Stomach smooth muscle (tissue), 2 donors: ENCODE results near the gene TAS2R41.
"Not testable (repeated sequence)": the region's sequence is repeated elsewhere in the genome, so short reads cannot be mapped to it uniquely, and the experiment has no call there.

Experiments
- H3K27ac ChIP-seq: one replicate; pipeline ENCODE4 v1.7.0; 2013; ENCODE audit warnings: mild to moderate bottlenecking, low read length, inconsistent platforms
- H3K27me3 ChIP-seq, 2 donors: one replicate each; pipeline ENCODE4 v1.7.0; 2013; ENCODE audit warnings: low read length in 2 of 2; ENCODE audit not compliant: insufficient read depth in 2 of 2, control insufficient read depth in 1 of 2
- H3K36me3 ChIP-seq, 2 donors: one replicate each; pipeline ENCODE4 v1.7.0; 2013; ENCODE audit warnings: low read length in 2 of 2; ENCODE audit not compliant: control insufficient read depth in 2 of 2, insufficient read depth in 2 of 2
- H3K4me1 ChIP-seq: one replicate; pipeline ENCODE4 v1.7.0; 2013; ENCODE audit warnings: low read length; ENCODE audit not compliant: control insufficient read depth, insufficient read depth
- H3K4me3 ChIP-seq, 2 donors: one replicate each; pipeline ENCODE4 v1.7.0; 2013; ENCODE audit warnings: low read length in 2 of 2
- H3K9ac ChIP-seq, 2 donors: one replicate each; pipeline ENCODE4 v1.7.0; 2013; ENCODE audit warnings: low read length in 2 of 2, mild to moderate bottlenecking in 1 of 2
- H3K9me3 ChIP-seq, 2 donors: one replicate each; pipeline ENCODE4 v1.7.0; 2013; ENCODE audit warnings: low read length in 2 of 2; ENCODE audit not compliant: control insufficient read depth in 2 of 2
- donor health status: healthy.
- donor health status: Pancreatic carcinoma.

Gene TAS2R41

DNA sequence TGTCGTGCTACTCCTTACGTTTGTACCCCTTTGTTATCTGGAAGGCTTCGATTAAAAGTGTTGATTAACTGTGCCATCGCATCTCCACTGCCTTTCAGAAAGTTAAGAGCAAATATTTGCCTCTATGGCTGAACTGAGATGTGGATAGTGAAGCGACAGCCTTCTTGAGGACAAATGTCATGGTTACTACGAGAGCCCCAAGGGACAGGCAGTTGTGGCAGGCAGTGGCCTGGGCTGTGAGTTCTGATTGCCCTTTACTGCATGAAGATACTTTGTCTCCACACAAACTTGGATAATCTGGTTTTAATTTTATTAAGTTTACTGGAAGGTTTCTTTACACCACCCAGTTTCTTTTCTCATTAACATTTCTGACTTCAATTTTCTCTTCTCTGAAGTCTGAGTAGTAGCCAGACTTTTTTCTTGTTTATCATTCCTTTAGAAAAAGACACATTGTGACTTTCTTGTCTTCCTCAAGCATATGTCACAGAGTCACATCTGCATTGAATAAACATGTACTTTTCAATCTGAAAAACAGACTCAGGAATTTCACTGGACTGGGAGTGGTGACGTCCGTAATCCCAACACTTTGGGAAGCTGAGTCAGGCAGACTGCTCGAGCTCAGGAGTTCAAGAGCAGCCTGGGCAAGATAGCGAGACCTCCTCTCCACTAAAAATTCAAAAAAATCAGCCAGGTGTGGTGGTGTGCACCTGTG lies 1.5 kb downstream of the TAS2R41 start:
- no peak overlapping the region for H3K4me3 ChIP-seq
- H3K36me3 ChIP-seq = no peaks in the 10 kb centered on the region
- no peak overlapping the region for H3K9ac ChIP-seq
- no peaks in the 10 kb centered on the region for H3K4me1 ChIP-seq
- no peaks in the 10 kb centered on the region for H3K27me3 ChIP-seq
- H3K27ac ChIP-seq = no peak overlapping the region
- no peaks in the 10 kb centered on the region for H3K9me3 ChIP-seq

DNA sequence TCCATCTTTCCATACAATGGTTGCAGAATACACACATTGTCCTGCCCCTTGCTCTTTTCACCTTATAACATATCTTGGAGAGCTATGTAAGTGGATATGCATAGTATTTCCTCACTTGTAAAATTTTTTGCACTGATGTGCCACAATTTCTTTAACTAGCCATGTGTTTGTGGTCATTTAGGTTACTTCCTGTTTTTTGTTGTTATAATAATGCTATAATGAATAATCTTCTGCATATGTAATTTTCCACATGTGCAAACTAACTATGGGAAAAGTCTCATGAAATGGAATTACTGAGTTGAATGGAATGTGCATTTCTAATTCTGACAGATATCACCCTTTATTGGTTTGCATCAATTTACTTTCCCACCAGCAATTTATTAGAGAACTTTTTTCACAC lies 2.8 kb downstream of the TAS2R41 start:
- no peaks in the 10 kb centered on the region for H3K36me3 ChIP-seq
- H3K27ac ChIP-seq = no peak overlapping the region
- no peaks in the 10 kb centered on the region for H3K27me3 ChIP-seq
- H3K9ac ChIP-seq = no peak overlapping the region
- no peaks in the 10 kb centered on the region for H3K4me1 ChIP-seq
- no peak overlapping the region for H3K4me3 ChIP-seq
- no peaks in the 10 kb centered on the region for H3K9me3 ChIP-seq

DNA sequence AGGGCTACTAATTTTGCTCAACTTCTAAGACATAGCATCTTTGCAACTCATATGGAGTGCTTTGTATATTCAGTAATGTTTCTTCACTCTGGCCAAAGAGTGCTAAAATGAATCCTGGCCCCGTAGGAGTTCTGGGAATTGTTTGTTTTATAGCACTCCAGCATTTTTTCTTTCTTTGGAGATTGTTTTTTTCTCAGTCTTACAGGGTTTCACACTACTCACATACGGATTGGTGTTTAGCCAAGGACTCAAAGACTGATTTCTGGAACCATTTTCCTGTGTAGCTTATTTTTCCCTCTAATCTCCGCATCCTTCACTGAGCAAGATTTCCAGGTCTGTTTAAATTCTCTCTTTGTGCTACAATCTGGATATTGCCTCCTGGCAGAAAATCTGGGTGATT lies 6.4 kb downstream of the TAS2R41 start:
- H3K27me3 ChIP-seq = no peaks in the 10 kb centered on the region
- no peaks in the 10 kb centered on the region for H3K36me3 ChIP-seq
- H3K9me3 ChIP-seq = no peaks in the 10 kb centered on the region
- no peaks in the 10 kb centered on the region for H3K4me1 ChIP-seq
- no peak overlapping the region for H3K4me3 ChIP-seq
- no peak overlapping the region for H3K27ac ChIP-seq
- no peak overlapping the region for H3K9ac ChIP-seq

DNA sequence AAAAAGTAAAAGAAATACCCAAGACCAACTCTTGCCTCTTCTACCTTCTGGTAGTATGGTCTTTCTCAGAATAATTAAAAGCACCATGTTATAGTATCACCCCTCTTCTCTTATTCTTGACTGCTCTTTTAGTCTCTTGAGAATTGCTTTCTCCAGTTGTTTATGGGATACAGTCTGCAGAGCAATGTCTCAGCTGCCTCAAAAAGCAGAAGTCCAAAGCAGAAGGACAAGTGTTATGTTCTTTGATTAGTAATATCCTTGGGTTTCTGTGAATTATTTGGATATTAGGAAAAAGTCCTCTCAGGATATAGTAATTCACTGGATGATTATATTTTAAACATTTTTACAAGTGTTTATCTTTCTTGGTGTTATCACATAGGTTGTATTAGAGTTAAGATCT lies 7.4 kb downstream of the TAS2R41 start:
- Histone ChIP-seq H3K36me3 (no peaks in the 10 kb centered on the region), H3K9ac (no peak overlapping the region), H3K27ac (no peak overlapping the region), H3K27me3 (no peaks in the 10 kb centered on the region), H3K4me3 (no peak overlapping the region), H3K9me3 (no peaks in the 10 kb centered on the region), H3K4me1 (no peaks in the 10 kb centered on the region)

DNA sequence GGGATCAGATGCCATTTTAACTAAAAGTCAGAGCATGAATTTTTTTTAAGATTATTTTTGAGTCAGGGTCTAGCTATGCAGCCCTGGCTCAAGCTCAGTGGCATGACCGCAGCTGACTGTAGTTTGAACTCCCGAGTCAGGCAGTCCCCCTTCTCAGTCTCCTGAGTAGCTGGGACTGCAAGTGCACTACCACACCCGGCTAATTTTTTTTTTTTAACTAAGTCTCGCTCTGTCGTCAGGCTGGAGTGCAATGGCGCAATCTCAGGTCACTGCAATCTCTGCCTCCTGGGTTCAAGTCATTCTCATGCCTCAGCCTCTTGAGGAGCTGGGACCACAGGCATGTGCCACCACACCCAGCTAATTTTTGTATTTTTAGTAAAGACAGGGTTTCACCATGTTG lies 7.8 kb downstream of the TAS2R41 start:
- Histone ChIP-seq H3K36me3 (no peaks in the 10 kb centered on the region), H3K9ac (no peak overlapping the region), H3K27me3 (no peaks in the 10 kb centered on the region), H3K4me1 (no peaks in the 10 kb centered on the region), H3K4me3 (no peak overlapping the region), H3K27ac (no peak overlapping the region), H3K9me3 (no peaks in the 10 kb centered on the region)

GRCh38 chr7:143486266-143486665 lies 8.6 kb downstream of the TAS2R41 start:
- not testable (repeated sequence) for H3K4me3 ChIP-seq, H3K4me1 ChIP-seq, H3K27me3 ChIP-seq, H3K27ac ChIP-seq, H3K36me3 ChIP-seq, H3K9ac ChIP-seq, H3K9me3 ChIP-seq

DNA sequence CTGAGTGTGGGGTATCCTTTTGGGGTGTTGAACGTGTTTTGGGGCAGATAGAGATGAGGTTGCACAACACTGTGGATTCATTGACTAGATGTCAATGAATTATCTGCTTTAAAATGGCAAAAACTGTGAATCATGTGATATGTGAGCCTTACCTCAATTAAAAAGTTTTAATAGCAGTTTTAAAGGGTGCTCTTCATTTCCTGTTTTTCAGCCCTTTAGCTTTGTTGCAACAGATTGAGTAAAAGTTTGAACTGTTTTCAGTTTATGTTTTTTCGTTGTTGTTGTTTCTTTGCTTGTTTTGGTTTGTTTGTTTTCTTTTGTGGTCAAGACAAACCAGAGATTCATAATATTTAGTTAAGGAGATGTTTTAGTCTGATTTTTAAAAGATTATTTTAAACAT lies 9.4 kb downstream of the TAS2R41 start:
- Histone ChIP-seq H3K9me3 (no peaks in the 10 kb centered on the region), H3K9ac (no peak overlapping the region), H3K4me3 (no peak overlapping the region), H3K27ac (no peak overlapping the region), H3K4me1 (no peaks in the 10 kb centered on the region), H3K36me3 (no peaks in the 10 kb centered on the region), H3K27me3 (no peaks in the 10 kb centered on the region)

- Histone ChIP-seq H3K27me3 (no peaks in the 10 kb centered on the region), H3K4me1 (no peaks in the 10 kb centered on the region), H3K9me3 (no peaks in the 10 kb centered on the region), H3K27ac (no peak overlapping the region), H3K4me3 (no peak overlapping the region), H3K36me3 (no peaks in the 10 kb centered on the region), H3K9ac (no peak overlapping the region)
Measured at GRCh38 chr7:143487566-143487965, 9.9 kb downstream of the TAS2R41 start.

GRCh38 chr7:143490717-143491306 lies 13.1 kb downstream of the TAS2R41 start:
- Histone ChIP-seq H3K27me3 (no peaks in the 10 kb centered on the region), H3K9ac (no peak overlapping the region), H3K36me3 (no peaks in the 10 kb centered on the region), H3K4me1 (no peaks in the 10 kb centered on the region), H3K4me3 (no peak overlapping the region), H3K27ac (no peak overlapping the region), H3K9me3 (no peaks in the 10 kb centered on the region)

GRCh38 chr7:143492043-143492471 lies 14.4 kb downstream of the TAS2R41 start:
- Histone ChIP-seq H3K4me3 (no peak overlapping the region), H3K27ac (no peak overlapping the region), H3K4me1 (no peaks in the 10 kb centered on the region), H3K36me3 (no peaks in the 10 kb centered on the region), H3K27me3 (no peaks in the 10 kb centered on the region), H3K9me3 (no peaks in the 10 kb centered on the region), H3K9ac (no peak overlapping the region)
